Lung (tissue), 16 donors: ENCODE measurements around the gene RTL3. TPM values are rescaled to one million over a fixed set of nuclear protein-coding genes. Genes with fewer than 3 reads are reported as not detected.
A peak's percentile ranks its signal among the peaks of the same experiment; 100 is the strongest.

Experiments
- ATAC-seq: fragments of 200-7000 bp; cut with Tn5 transposase; one replicate; pipeline ENCODE4 v1.9.1; 2020; ENCODE audit warnings: moderate number of reproducible peaks; ENCODE audit not compliant: insufficient read depth, low FRiP score
- DNase-seq, 3 donors: peaks; one replicate each; pipeline ENCODE4 v3.0.0-alpha.2; 2013 to 2017
- H3K27ac ChIP-seq, 2 donors: one replicate each; pipeline ENCODE4 v1.5.1; 2013; ENCODE audit warnings: mild to moderate bottlenecking in 2 of 2, moderate library complexity in 2 of 2, control low read depth in 1 of 2, inconsistent platforms in 1 of 2, low read depth in 1 of 2, low read length in 1 of 2
- H3K27me3 ChIP-seq, 3 donors: one replicate each; pipeline ENCODE4 v1.5.1; 2013; ENCODE audit warnings: low read length in 2 of 3; ENCODE audit not compliant: control insufficient read depth in 3 of 3, insufficient read depth in 3 of 3
- H3K36me3 ChIP-seq, 4 donors: one replicate each; pipeline ENCODE4 v1.5.1; 2013; ENCODE audit warnings: low read length in 4 of 4, mild to moderate bottlenecking in 1 of 4, moderate library complexity in 1 of 4; ENCODE audit not compliant: control insufficient read depth in 4 of 4, insufficient read depth in 4 of 4
- H3K4me1 ChIP-seq, 5 donors: one replicate each; pipeline ENCODE4 v1.5.1; 2013; ENCODE audit warnings: low read length in 5 of 5, mild to moderate bottlenecking in 2 of 5, moderate library complexity in 1 of 5; ENCODE audit not compliant: control insufficient read depth in 5 of 5, insufficient read depth in 5 of 5
- H3K4me3 ChIP-seq: one replicate; pipeline ENCODE4 v1.5.1; 2013; ENCODE audit warnings: mild to moderate bottlenecking, control low read depth, moderate library complexity
- H3K9ac ChIP-seq, 2 donors: one replicate each; pipeline ENCODE4 v1.5.1; 2013; ENCODE audit warnings: low read length in 2 of 2, control low read depth in 1 of 2; ENCODE audit not compliant: insufficient read depth in 1 of 2
- H3K9me3 ChIP-seq, 4 donors: one replicate each; pipeline ENCODE4 v1.5.1; 2013; ENCODE audit warnings: low read length in 3 of 4, mild to moderate bottlenecking in 1 of 4, moderate library complexity in 1 of 4; ENCODE audit not compliant: control insufficient read depth in 4 of 4, insufficient read depth in 3 of 4
- WGBS, 2 donors: extraction: QIAGEN DNeasy Blood & Tissue Kit; methylation state at CpG; one replicate each; pipeline ENCODE4 v1.1.7; 2013; 5-methylcytosine and 5-hydroxymethylcytosine counted together
- long read RNA-seq, 5 donors: transcript quantifications; one replicate each; lab custom pipeline, GENCODE V29; 2026
- polyA plus RNA-seq, 2 donors: library from polyadenylated mRNA; stranded (reverse); fragments of 200-250 nt; gene quantifications; one replicate each; pipeline ENCODE4 v1.2.1, GENCODE V29; 2013
- total RNA-seq, 2 donors: library from RNA; depleted of rRNA in 1 of 2; stranded (reverse); fragments of >200 nt in 1 of 2; gene quantifications; one replicate each; pipeline ENCODE4 v1.2.1, GENCODE V29; 2014 to 2021
- TF ChIP-seq, protein P1 (sequence below): IDR thresholded peaks from 2 replicates; pipeline ENCODE4 v1.5.1; 2012; ENCODE audit warnings: mild to moderate bottlenecking; ENCODE audit errors: control extremely low read depth, extremely low read depth
- donor health status: control.
- donor health status: control.
- donor health status: Bipolar disorder and iron deficiency.
- donor health status: healthy.
- donor health status: DM: yes; HTN: yes; CAD: no.

RTL3 gene, protein sequence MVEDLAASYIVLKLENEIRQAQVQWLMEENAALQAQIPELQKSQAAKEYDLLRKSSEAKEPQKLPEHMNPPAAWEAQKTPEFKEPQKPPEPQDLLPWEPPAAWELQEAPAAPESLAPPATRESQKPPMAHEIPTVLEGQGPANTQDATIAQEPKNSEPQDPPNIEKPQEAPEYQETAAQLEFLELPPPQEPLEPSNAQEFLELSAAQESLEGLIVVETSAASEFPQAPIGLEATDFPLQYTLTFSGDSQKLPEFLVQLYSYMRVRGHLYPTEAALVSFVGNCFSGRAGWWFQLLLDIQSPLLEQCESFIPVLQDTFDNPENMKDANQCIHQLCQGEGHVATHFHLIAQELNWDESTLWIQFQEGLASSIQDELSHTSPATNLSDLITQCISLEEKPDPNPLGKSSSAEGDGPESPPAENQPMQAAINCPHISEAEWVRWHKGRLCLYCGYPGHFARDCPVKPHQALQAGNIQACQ
- total RNA-seq (under 1 TPM; 0.28 TPM), polyA plus RNA-seq (under 1 TPM; 0.03 to 0.04 TPM)
- long read RNA-seq, donor 1: 0 reads
- long read RNA-seq, donor 2: 0 reads
- long read RNA-seq, donor 3: 0 reads
- long read RNA-seq, donor 4: 0 reads
- long read RNA-seq, donor 5: 0 reads

DNA sequence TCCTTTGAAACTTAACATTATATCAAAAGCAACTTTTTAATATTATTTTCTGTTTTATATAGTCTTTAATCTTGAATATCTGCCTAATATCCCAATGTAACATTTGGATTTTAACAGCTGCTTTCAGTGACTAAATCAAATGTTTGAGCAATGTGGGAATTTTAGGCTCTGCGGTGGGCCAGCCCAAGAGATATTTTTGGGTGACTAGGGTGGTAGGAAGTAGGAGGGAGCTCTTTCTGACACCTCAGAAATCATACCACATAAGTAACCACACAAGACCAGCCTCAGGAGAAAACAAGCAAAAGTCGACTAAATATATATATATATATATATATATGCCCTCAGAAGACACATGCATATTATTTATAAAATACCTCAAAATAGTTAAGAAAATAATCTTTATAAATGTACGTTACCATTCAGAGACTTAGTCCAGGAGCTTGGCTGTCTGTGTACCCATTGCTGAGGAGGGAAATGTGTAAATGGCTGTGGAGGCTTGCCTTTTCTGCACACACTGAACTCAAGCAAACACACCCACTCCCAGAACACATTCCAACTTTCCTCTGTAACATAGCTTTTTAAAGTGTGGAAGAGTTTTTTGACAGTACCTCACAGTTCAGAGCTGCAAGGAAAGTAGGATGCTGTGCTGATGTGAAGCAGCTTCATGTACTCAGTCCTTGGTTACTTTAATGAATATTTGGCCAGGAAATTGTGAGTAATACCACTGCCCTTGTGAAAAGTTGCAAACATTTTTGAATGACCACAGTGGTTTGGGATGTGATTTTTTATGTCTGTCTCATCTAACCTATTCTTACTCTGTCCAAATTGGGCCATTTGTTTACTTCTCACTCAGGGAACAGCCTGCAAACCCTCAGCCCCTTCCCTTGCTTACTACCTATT, at the start of gene RTL3:
RTL3 (minus strand) TSS at position 484 of the 900 bp plus-strand sequence. CDS start 908 bp downstream, outside the sequence.
- 47 to 58% methylated on average over 3 of the region's 3 CpGs for WGBS, 2 donors
- no peak within 1 kb of the TSS for H3K27ac ChIP-seq
- no peaks in the 10 kb centered on the region for H3K4me1 ChIP-seq
- peaks cover 0 to 2% (median 0%) of the 10 kb centered on the region in 4 donors for H3K9me3 ChIP-seq
- ATAC-seq: no peak
- TF ChIP-seq, protein P1, sequence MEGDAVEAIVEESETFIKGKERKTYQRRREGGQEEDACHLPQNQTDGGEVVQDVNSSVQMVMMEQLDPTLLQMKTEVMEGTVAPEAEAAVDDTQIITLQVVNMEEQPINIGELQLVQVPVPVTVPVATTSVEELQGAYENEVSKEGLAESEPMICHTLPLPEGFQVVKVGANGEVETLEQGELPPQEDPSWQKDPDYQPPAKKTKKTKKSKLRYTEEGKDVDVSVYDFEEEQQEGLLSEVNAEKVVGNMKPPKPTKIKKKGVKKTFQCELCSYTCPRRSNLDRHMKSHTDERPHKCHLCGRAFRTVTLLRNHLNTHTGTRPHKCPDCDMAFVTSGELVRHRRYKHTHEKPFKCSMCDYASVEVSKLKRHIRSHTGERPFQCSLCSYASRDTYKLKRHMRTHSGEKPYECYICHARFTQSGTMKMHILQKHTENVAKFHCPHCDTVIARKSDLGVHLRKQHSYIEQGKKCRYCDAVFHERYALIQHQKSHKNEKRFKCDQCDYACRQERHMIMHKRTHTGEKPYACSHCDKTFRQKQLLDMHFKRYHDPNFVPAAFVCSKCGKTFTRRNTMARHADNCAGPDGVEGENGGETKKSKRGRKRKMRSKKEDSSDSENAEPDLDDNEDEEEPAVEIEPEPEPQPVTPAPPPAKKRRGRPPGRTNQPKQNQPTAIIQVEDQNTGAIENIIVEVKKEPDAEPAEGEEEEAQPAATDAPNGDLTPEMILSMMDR: no peak
- DNase-seq: no peak
- no peak within 1 kb of the TSS for H3K4me3 ChIP-seq
- no peak within 1 kb of the TSS for H3K9ac ChIP-seq
- no peaks in the 10 kb centered on the region for H3K27me3 ChIP-seq
- H3K36me3 ChIP-seq: no peaks in the 10 kb centered on the region

DNA sequence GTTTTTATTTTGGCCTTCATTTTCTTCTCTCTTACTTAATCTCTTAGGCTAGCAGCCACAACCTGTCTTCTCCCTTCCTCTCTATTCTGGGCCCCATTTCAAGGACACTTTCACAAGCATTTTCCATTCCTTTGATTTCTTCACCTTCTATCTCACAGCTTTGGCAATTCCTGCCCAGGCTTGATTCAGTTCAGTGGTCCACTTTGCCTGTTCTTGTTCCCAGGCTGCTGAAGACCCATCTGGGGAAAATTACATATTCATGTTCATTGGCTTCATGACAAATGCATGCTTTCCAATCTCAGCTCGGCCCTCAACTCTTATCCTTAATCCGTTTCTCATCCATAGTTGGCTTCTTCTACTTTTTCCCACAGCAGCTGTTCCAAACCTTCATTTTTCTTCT, 49.7 kb upstream of the RTL3 start:
- no peak for ATAC-seq

DNA sequence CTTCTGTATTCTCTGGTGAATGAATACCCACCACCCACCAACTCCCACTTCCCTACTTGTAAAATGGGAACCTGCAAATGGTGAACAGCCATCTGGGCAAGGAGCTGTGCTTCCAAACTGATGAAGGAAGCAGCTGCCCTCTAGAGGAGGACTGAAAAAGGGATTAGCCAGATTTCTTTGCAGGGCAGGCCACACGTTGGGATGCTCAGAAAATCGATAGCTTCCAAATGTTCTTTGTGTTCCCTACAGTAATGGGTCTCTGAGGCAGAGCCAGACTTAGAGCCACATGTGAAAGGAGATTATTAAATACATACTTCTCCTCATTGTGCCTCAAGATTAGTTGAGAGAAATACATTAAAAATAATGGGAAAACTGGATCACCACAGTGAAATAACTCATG, 49.1 kb upstream of the RTL3 start:
- Histone ChIP-seq H3K27ac (no peak overlapping the region), H3K9me3 (no peaks in the 10 kb centered on the region), H3K9ac (no peak overlapping the region), H3K4me1 (no peaks in the 10 kb centered on the region), H3K4me3 (no peak overlapping the region), H3K27me3 (no peaks in the 10 kb centered on the region), H3K36me3 (no peaks in the 10 kb centered on the region)
- TF ChIP-seq, protein P1: no peak
- WGBS, 2 donors: 34 to 35% methylated on average over 2 of the region's 2 CpGs
- DNase-seq: peak in 2 of 3 donors; percentile 0 to 13
- ATAC-seq: no peak

More for the DNA sequence above, 49.7 kb upstream of the RTL3 start:
- WGBS, 2 donors: 62 to 83% methylated on average over 2 of the region's 2 CpGs
- Histone ChIP-seq H3K4me1 (no peaks in the 10 kb centered on the region), H3K9me3 (no peaks in the 10 kb centered on the region), H3K4me3 (no peak overlapping the region), H3K27ac (no peak overlapping the region), H3K36me3 (no peaks in the 10 kb centered on the region), H3K9ac (no peak overlapping the region), H3K27me3 (no peaks in the 10 kb centered on the region)
- TF ChIP-seq, protein P1: no peak
- DNase-seq: no peak
